Measurements from ENCODE around the gene CFLAR. TPM values are rescaled to one million over a fixed set of nuclear protein-coding genes. Genes with fewer than 3 reads are reported as not detected.

Gene CFLAR
- total and polyA plus RNA-seq, 2 of the 13 experiments (the other 11 are each of a cell fraction or from before 2014, with no cell fraction given) = 43.8 to 92.1 TPM

- 71% methylated on average over 8 of the region's 8 CpGs for WGBS (ENCODE audit: low lambda C conversion rate)
- intact Hi-C loops (cut with micrococcal nuclease; ENCODE audit: unreplicated experiment) = no loop called here
- peak; percentile 56 for ATAC-seq
- DNase-seq (ENCODE audit: low spot score) = no peak
- ChIA-PET POLR2A (interaction anchor here (1.1 to 2.0 kb wide), 3 partner anchors 9 to 40 kb away, joined by 6 to 8 read pairs (median 7); partner anchors contain the start of gene CASP10), CTCF (ENCODE audit: low intra/inter-chr PET ratio, low total read pairs) (no interaction called here)
- Histone ChIP-seq H3K79me2 (ENCODE audit: insufficient read depth, low read length) (no peaks in the 10 kb centered on the region), H3K27me3 (ENCODE audit: control insufficient read depth in 1 of 2, insufficient read depth in 2 of 2, low read length in 2 of 2) (no peaks in the 10 kb centered on the region), H3K4me2 (ENCODE audit: low read depth, low read length) (peak overlapping the region; percentile 2; the same call in 1 of the 2 replicates), H3K4me1 (ENCODE audit: insufficient read depth, low read length) (peaks cover 22% of the 10 kb centered on the region), H3K36me3 (replicated peaks in 1 of 2; ENCODE audit: control insufficient read depth in 1 of 2, insufficient read depth in 2 of 2, low read length in 2 of 2) (peaks cover 7 to 14% of the 10 kb centered on the region in 2 experiments; a peak in 4 of 5 replicates), H3K27ac (ENCODE audit: extremely low read length, insufficient read depth, low read length) (peak overlapping the region; percentile 17), H2AFZ (ENCODE audit: low read length) (no peak overlapping the region), H4K20me1 (ENCODE audit: insufficient read depth, low read length) (no peaks in the 10 kb centered on the region), H3K9me3 (ENCODE audit: low read length) (no peaks in the 10 kb centered on the region), H3K4me3 (replicated peaks in 1 of 3; ENCODE audit: insufficient read depth in 1 of 3, low read depth in 2 of 3, low read length in 3 of 3) (no peak overlapping the region), H3K9ac (ENCODE audit: insufficient read depth, low read depth, low read length) (no peak overlapping the region)
- FAIRE-seq = no peak
- no TSS peak for BruUV-seq (replicated peaks)
- TF ChIP-seq ZNF547 (CRISPR knock-in tag; IDR thresholded peaks at IDR 0.05) (no peak), ZNF75D (CRISPR knock-in tag; IDR thresholded peaks at IDR 0.05; ENCODE audit: borderline replicate concordance) (no peak), MYPOP (CRISPR knock-in tag; IDR thresholded peaks at IDR 0.05) (no peak), ZNF343 (CRISPR knock-in tag; IDR thresholded peaks at IDR 0.05) (no peak), SMYD3 (CRISPR knock-in tag; IDR thresholded peaks at IDR 0.05) (no peak), MLLT10 (CRISPR knock-in tag; IDR thresholded peaks at IDR 0.05) (no peak), JUND (CRISPR knock-in tag; IDR thresholded peaks at IDR 0.05) (no peak), ZNF749 (CRISPR knock-in tag; IDR thresholded peaks at IDR 0.05; ENCODE audit: borderline replicate concordance) (no peak), PAWR (CRISPR knock-in tag; IDR thresholded peaks at IDR 0.05; ENCODE audit: borderline replicate concordance) (no peak)
- in situ Hi-C loops (cut with HindIII; ENCODE audit: extremely low pct_ligation_motif_present, low pct_unique_long_range_greater_than_20kb) = no loop called here
Measured at GRCh38 chr2:201223089-201224073, 107.4 kb downstream of the CFLAR start.

Small RNA genes lying within 50 kb of the gene (small RNA-seq; reads per million reads assigned to genes)
- gene AC007283.2 (ENCODE audit: insufficient read depth in 2 of 3, insufficient read length in 3 of 3, low read depth in 2 of 3, low replicate concordance in 1 of 3) (0 reads per million in 3 experiments), gene MTND4LP13 (ENCODE audit: insufficient read depth in 2 of 3, insufficient read length in 3 of 3, low read depth in 2 of 3, low replicate concordance in 1 of 3) (0 reads per million in 3 experiments), gene RNU6-1206P (ENCODE audit: insufficient read depth in 2 of 3, insufficient read length in 3 of 3, low read depth in 2 of 3, low replicate concordance in 1 of 3) (0 reads per million in 3 experiments), gene RNU7-45P (ENCODE audit: insufficient read depth in 2 of 3, insufficient read length in 3 of 3, low read depth in 2 of 3, low replicate concordance in 1 of 3) (0 reads per million in 3 experiments)

Other genes with a start within 250 kb of the CFLAR start
- 98.7 and 126 TPM in 2 replicates for gene PPIL3, start 227.1 kb upstream of the CFLAR start, total RNA-seq (2016; rRNA removed; fragmentation: Illumina TruSeq; extraction: Trizol)
- gene PPIL3, start 227.1 kb upstream of the CFLAR start, polyA plus RNA-seq (2011; rRNA removed) = 81.8 and 107 TPM in 2 replicates
- gene NIF3L1, start 226.8 kb upstream of the CFLAR start, total RNA-seq (2016; rRNA removed; fragmentation: Illumina TruSeq; extraction: Trizol) = 67.9 and 98.5 TPM in 2 replicates
- 55.1 and 75.2 TPM in 2 replicates for gene NIF3L1, start 226.8 kb upstream of the CFLAR start, polyA plus RNA-seq (2011; rRNA removed)
- 58.3 and 73.5 TPM in 2 replicates for gene ORC2, start 152.5 kb upstream of the CFLAR start, total RNA-seq (2016; rRNA removed; fragmentation: Illumina TruSeq; extraction: Trizol)
- gene ORC2, start 152.5 kb upstream of the CFLAR start, polyA plus RNA-seq (2011; rRNA removed) = 17.8 and 19.3 TPM in 2 replicates
- 13.9 and 21.5 TPM in 2 replicates for gene HYCC2, start 44.5 kb upstream of the CFLAR start, total RNA-seq (2016; rRNA removed; fragmentation: Illumina TruSeq; extraction: Trizol)
- gene HYCC2, start 44.5 kb upstream of the CFLAR start, polyA plus RNA-seq (2011; rRNA removed) = 4.2 and 4.7 TPM in 2 replicates
- 159 and 209 TPM in 2 replicates for gene NDUFB3, start 44.2 kb upstream of the CFLAR start, total RNA-seq (2016; rRNA removed; fragmentation: Illumina TruSeq; extraction: Trizol)
- gene NDUFB3, start 44.2 kb upstream of the CFLAR start, polyA plus RNA-seq (2011; rRNA removed) = 34.2 and 50.7 TPM in 2 replicates
- gene CASP10, start 67.0 kb downstream of the CFLAR start, total RNA-seq (2016; rRNA removed; fragmentation: Illumina TruSeq; extraction: Trizol) = 22.2 and 31.1 TPM in 2 replicates
- gene CASP10, start 67.0 kb downstream of the CFLAR start, polyA plus RNA-seq (2011; rRNA removed) = 23.8 and 25.1 TPM in 2 replicates
- 52.8 and 60.9 TPM in 2 replicates for gene CASP8, start 144.4 kb downstream of the CFLAR start, total RNA-seq (2016; rRNA removed; fragmentation: Illumina TruSeq; extraction: Trizol)
- gene CASP8, start 144.4 kb downstream of the CFLAR start, polyA plus RNA-seq (2011; rRNA removed) = 25.0 and 28.0 TPM in 2 replicates
- gene FLACC1, start 241.2 kb downstream of the CFLAR start, total RNA-seq (2016; rRNA removed; fragmentation: Illumina TruSeq; extraction: Trizol) = 0.29 and 0.35 TPM in 2 replicates
- 0.51 and 0.59 TPM in 2 replicates for gene FLACC1, start 241.2 kb downstream of the CFLAR start, polyA plus RNA-seq (2011; rRNA removed)